AG04449 (cell line): ENCODE measurements around the gene CMTM2.

Experiments
- CTCF ChIA-PET: fragments of 350-600 bp; formaldehyde crosslinking; extraction: SDS; loops from one replicate; lab custom pipeline; 2021; ENCODE audit warnings: antibody characterized with exemption; lab: Yijun Ruan, JAX
- POLR2A ChIA-PET: fragments of 400-600, 350-600 bp; formaldehyde crosslinking; extraction: SDS; loops from one replicate; lab custom pipeline; 2020; ENCODE audit warnings: antibody characterized with exemption, inconsistent platforms; lab: Yijun Ruan, JAX
- DNase-seq: peaks from one replicate; pipeline ENCODE4 v3.0.0-alpha.2; 2010; ENCODE audit warnings: low read depth, low spot score
- H3K4me3 ChIP-seq: 2 replicates; pipeline ENCODE4 v1.5.1; 2011; ENCODE audit warnings: low read depth, mild to moderate bottlenecking, control low read depth, low read length
- TF ChIP-seq, protein P1 (sequence below): IDR thresholded peaks from one replicate; pipeline ENCODE4 v1.5.1; 2011; ENCODE audit warnings: mild to moderate bottlenecking, moderate library complexity, low read length, control low read depth, inconsistent platforms; ENCODE audit not compliant: insufficient read depth; ENCODE audit errors: missing control alignments

Gene CMTM2

DNA sequence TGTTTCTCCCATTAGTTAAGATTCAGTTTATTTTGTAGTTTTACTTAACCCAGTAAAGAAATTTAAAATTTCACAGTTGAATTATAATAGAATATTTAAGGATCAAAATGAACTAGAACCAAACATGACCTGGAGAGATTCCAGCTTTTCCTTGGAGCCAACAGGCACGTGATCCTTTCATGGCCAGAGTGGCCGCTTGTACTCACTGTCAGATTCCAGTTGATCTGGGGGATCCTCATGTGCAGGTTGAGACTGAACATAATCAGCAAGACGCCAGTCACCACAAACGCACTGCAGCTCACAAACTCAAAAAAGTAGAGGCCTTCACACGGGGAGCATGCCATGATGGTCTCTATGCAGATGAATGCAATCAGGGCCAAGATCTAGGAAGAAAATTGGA, 56.9 kb downstream of the CMTM2 start:
- DNase-seq = no peak
- TF ChIP-seq, protein P1, sequence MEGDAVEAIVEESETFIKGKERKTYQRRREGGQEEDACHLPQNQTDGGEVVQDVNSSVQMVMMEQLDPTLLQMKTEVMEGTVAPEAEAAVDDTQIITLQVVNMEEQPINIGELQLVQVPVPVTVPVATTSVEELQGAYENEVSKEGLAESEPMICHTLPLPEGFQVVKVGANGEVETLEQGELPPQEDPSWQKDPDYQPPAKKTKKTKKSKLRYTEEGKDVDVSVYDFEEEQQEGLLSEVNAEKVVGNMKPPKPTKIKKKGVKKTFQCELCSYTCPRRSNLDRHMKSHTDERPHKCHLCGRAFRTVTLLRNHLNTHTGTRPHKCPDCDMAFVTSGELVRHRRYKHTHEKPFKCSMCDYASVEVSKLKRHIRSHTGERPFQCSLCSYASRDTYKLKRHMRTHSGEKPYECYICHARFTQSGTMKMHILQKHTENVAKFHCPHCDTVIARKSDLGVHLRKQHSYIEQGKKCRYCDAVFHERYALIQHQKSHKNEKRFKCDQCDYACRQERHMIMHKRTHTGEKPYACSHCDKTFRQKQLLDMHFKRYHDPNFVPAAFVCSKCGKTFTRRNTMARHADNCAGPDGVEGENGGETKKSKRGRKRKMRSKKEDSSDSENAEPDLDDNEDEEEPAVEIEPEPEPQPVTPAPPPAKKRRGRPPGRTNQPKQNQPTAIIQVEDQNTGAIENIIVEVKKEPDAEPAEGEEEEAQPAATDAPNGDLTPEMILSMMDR = no peak
- POLR2A ChIA-PET = interaction anchor here (0.6 kb wide), 1 partner anchor 77 kb away, joined by 3 read pairs; no protein-coding TSS in a partner anchor
- no peak overlapping the region for H3K4me3 ChIP-seq
- CTCF ChIA-PET = interaction anchor here (1.6 to 10.3 kb wide), 3 partner anchors 13 to 27 kb away, joined by 5 to 166 read pairs (median 15); no protein-coding TSS in a partner anchor

DNA sequence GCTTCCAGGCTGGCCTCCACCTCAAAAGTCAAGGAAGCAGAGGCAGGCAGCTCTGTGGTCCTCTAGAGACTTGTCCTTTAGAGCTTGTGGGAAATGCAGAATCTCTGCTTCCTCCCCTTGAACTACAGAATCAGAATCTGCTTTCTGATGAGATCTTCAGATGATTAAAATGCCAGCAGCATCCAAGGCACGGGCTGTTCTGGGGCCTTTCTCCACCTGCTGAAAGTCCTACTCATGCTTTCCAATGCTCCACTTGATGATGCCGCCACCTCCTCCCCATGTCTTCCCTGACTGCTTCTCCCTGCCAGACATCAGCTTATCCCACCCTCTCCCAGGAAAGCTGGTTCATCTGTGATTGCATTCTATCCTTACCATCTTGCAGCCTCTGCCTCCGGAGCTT, 58.5 kb downstream of the CMTM2 start:
- no peak for DNase-seq
- CTCF ChIA-PET = interaction anchor here (1.3 to 10.3 kb wide), 6 partner anchors 11 to 230 kb away, joined by 3 to 166 read pairs (median 6); no protein-coding TSS in a partner anchor
- POLR2A ChIA-PET = no interaction called here
- TF ChIP-seq, protein P1 = no peak
- no peak overlapping the region for H3K4me3 ChIP-seq
